HEK293 (cell line): ENCODE results near the gene ENO2.
A peak's percentile ranks its signal among the peaks of the same experiment; 100 is the strongest.

ENCODE experiments used
- BCL11B ChIP-seq: fragments of 450-650 bp; formaldehyde crosslinking; IDR thresholded peaks from 2 replicates; pipeline ENCODE4 v1.5.1; 2016; ENCODE audit warnings: low read depth, missing biosample characterization, missing genetic modification characterization
- CTCF ChIP-seq: fragments of 450-650 bp; formaldehyde crosslinking; IDR thresholded peaks from 2 replicates; pipeline ENCODE4 v1.5.1; 2016; ENCODE audit warnings: missing biosample characterization, missing genetic modification characterization
- GLI2 ChIP-seq: fragments of 450-650 bp; formaldehyde crosslinking; IDR thresholded peaks from 2 replicates; pipeline ENCODE4; 2017; ENCODE audit warnings: missing biosample characterization, missing genetic modification characterization, low read depth, borderline replicate concordance
- HOXD13 ChIP-seq: sonication (generic); formaldehyde crosslinking; IDR thresholded peaks from 2 replicates; pipeline ENCODE4 v1.8.0; 2022; ENCODE audit warnings: missing genetic modification reagents, borderline replicate concordance
- KLF16 ChIP-seq: fragments of 450-650 bp; formaldehyde crosslinking; IDR thresholded peaks from 2 replicates; pipeline ENCODE4 v1.5.1; 2017; ENCODE audit warnings: missing biosample characterization, missing genetic modification characterization
- REPIN1 ChIP-seq: fragments of 450-650 bp; formaldehyde crosslinking; IDR thresholded peaks from 2 replicates; pipeline ENCODE4 v1.5.1; 2017; ENCODE audit warnings: missing biosample characterization, missing genetic modification characterization, low read depth
- ZBTB20 ChIP-seq: fragments of 450-650 bp; formaldehyde crosslinking; IDR thresholded peaks from 2 replicates; pipeline ENCODE4 v1.5.1; 2016; ENCODE audit warnings: missing biosample characterization, missing genetic modification characterization
- ZBTB8A ChIP-seq: fragments of 450-650 bp; formaldehyde crosslinking; IDR thresholded peaks from 2 replicates; pipeline ENCODE4 v1.5.1; 2016; ENCODE audit warnings: missing biosample characterization, missing genetic modification characterization
- ZFP69B ChIP-seq: fragments of 450-650 bp; formaldehyde crosslinking; IDR thresholded peaks from 2 replicates; pipeline ENCODE4 v1.5.1; 2016; ENCODE audit warnings: missing biosample characterization, missing genetic modification characterization
- ZNF133 ChIP-seq: fragments of 450-650 bp; formaldehyde crosslinking; IDR thresholded peaks from 2 replicates; pipeline ENCODE4 v1.5.1; 2016; ENCODE audit warnings: missing biosample characterization, missing genetic modification characterization
- ZNF155 ChIP-seq: fragments of 450-650 bp; formaldehyde crosslinking; IDR thresholded peaks from 2 replicates; pipeline ENCODE4 v1.5.1; 2016; ENCODE audit warnings: missing biosample characterization, missing genetic modification characterization
- ZNF16 ChIP-seq: fragments of 450-650 bp; formaldehyde crosslinking; IDR thresholded peaks from 2 replicates; pipeline ENCODE4 v1.5.1; 2016; ENCODE audit warnings: low read depth, missing biosample characterization, missing genetic modification characterization
- ZNF223 ChIP-seq: fragments of 450-650 bp; formaldehyde crosslinking; IDR thresholded peaks from 2 replicates; pipeline ENCODE4 v1.5.1; 2016; ENCODE audit warnings: missing biosample characterization, missing genetic modification characterization
- ZNF248 ChIP-seq: fragments of 450-650 bp; formaldehyde crosslinking; IDR thresholded peaks from 2 replicates; pipeline ENCODE4 v1.5.1; 2017; ENCODE audit warnings: missing biosample characterization, missing genetic modification characterization
- ZNF354C ChIP-seq: fragments of 450-650 bp; formaldehyde crosslinking; IDR thresholded peaks from 2 replicates; pipeline ENCODE4 v1.5.1; 2016; ENCODE audit warnings: missing biosample characterization, missing genetic modification characterization, low read depth, borderline replicate concordance
- ZNF585B ChIP-seq: fragments of 450-650 bp; formaldehyde crosslinking; IDR thresholded peaks from 2 replicates; pipeline ENCODE4 v1.5.1; 2016; ENCODE audit warnings: missing biosample characterization, missing genetic modification characterization
- ZNF596 ChIP-seq: fragments of 450-650 bp; IDR thresholded peaks from 2 replicates; pipeline ENCODE4 v1.5.0; 2018; ENCODE audit warnings: missing biosample characterization, mild to moderate bottlenecking, missing genetic modification characterization, moderate library complexity
- ZNF626 ChIP-seq: fragments of 450-650 bp; sonication (Bioruptor Pico); formaldehyde crosslinking; IDR thresholded peaks from 2 replicates; pipeline ENCODE4 v1.5.1; 2018; ENCODE audit warnings: missing biosample characterization, missing genetic modification characterization, inconsistent platforms
- ZNF664 ChIP-seq: fragments of 450-650 bp; formaldehyde crosslinking; IDR thresholded peaks from 2 replicates; pipeline ENCODE4 v1.5.1; 2016; ENCODE audit warnings: missing biosample characterization, missing genetic modification characterization
- ZNF677 ChIP-seq: fragments of 450-650 bp; IDR thresholded peaks from 2 replicates; pipeline ENCODE4 v1.5.0; 2018; ENCODE audit warnings: missing biosample characterization, mild to moderate bottlenecking, missing genetic modification characterization, moderate library complexity
- TF ChIP-seq, protein P1 (sequence below): fragments of 450-650 bp; formaldehyde crosslinking; IDR thresholded peaks from 2 replicates; pipeline ENCODE4 v1.5.1; 2016; ENCODE audit warnings: missing biosample characterization, missing genetic modification characterization
- TF ChIP-seq, protein P2 (sequence below): fragments of 450-650 bp; formaldehyde crosslinking; IDR thresholded peaks from 2 replicates; pipeline ENCODE4 v1.5.1; 2017; ENCODE audit warnings: missing biosample characterization, missing genetic modification characterization
- TF ChIP-seq, protein P3 (sequence below): fragments of 450-650 bp; formaldehyde crosslinking; IDR thresholded peaks from 2 replicates; pipeline ENCODE4 v1.5.1; 2016; ENCODE audit warnings: missing biosample characterization, missing genetic modification characterization
- TF ChIP-seq, protein P4 (sequence below): fragments of 450-650 bp; formaldehyde crosslinking; IDR thresholded peaks from 2 replicates; pipeline ENCODE4 v1.5.0; 2017; ENCODE audit warnings: missing biosample characterization, missing genetic modification characterization, borderline replicate concordance
- TF ChIP-seq, protein P5 (sequence below): fragments of 450-650 bp; formaldehyde crosslinking; IDR thresholded peaks from 2 replicates; pipeline ENCODE4 v1.5.1; 2016; ENCODE audit warnings: missing biosample characterization, missing genetic modification characterization
- TF ChIP-seq, protein P6 (sequence below): fragments of 450-650 bp; formaldehyde crosslinking; IDR thresholded peaks from 2 replicates; pipeline ENCODE4 v1.5.1; 2016; ENCODE audit warnings: missing biosample characterization, missing genetic modification characterization

ENO2 gene

DNA sequence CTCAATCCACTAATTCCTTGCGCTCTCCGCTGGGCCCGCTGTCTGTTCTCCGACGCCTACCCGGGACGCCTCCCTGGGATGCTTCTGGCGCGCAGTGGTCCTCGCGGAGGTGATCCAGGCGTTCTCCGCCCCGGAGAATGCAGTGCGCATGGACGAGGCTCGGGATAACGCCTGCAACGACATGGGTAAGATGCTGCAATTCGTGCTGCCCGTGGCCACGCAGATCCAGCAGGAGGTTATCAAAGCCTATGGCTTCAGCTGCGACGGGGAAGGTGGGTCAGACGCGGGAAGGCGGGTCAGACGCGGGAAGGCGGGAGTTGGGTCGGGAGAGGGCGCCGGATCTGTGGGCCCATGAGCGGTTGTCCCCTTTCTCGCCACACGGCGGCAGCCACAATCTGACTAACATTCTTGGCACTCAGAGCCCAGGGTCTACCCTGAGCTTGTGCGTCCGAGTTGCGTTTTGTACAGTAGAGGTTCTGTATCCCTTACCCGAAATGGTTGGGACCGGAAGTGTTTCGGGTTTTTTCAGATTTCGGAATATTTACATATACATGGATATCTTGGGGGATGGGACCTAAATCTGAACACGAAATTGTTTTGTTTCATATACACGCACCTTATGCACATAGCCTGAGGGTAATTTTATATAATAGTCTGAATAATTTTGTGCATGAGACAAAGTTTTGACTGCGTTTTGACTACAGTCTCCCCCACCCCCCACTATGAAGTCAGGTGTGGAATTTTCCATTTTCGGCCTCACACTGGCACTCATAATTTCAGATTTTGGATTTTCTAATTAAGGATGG lies 30.2 kb downstream of the ENO2 start (continued):
- TF ChIP-seq ZFP69B (peak; percentile 98), REPIN1 (tag by site-specific recombination) (no peak), ZNF155 (tag by site-specific recombination) (no peak), ZNF133 (no peak), CTCF (peak; percentile 99), ZNF223 (tag by site-specific recombination) (peak; percentile 91), ZNF596 (no peak), ZNF626 (tag by site-specific recombination) (no peak), ZNF16 (no peak), ZBTB20 (peak; percentile 98), GLI2 (no peak), ZNF248 (tag by site-specific recombination) (no peak), KLF16 (no peak), ZBTB8A (tag by site-specific recombination) (peak; percentile 82), ZNF585B (tag by site-specific recombination) (no peak), HOXD13 (CRISPR knock-in tag) (no peak), ZNF354C (no peak), ZNF664 (tag by site-specific recombination) (no peak), BCL11B (no peak; the same call in 1 of the 2 replicates), ZNF677 (no peak)
- TF ChIP-seq, protein P1, sequence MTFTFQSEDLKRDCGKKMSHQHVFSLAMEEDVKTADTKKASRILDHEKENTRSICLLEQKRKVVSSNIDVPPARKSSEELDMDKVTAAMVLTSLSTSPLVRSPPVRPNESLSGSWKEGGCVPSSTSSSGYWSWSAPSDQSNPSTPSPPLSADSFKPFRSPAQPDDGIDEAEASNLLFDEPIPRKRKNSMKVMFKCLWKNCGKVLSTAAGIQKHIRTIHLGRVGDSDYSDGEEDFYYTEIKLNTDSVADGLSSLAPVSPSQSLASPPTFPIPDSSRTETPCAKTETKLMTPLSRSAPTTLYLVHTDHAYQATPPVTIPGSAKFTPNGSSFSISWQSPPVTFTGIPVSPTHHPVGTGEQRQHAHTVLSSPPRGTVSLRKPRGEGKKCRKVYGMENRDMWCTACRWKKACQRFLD (tag by site-specific recombination): no peak
- TF ChIP-seq, protein P2, sequence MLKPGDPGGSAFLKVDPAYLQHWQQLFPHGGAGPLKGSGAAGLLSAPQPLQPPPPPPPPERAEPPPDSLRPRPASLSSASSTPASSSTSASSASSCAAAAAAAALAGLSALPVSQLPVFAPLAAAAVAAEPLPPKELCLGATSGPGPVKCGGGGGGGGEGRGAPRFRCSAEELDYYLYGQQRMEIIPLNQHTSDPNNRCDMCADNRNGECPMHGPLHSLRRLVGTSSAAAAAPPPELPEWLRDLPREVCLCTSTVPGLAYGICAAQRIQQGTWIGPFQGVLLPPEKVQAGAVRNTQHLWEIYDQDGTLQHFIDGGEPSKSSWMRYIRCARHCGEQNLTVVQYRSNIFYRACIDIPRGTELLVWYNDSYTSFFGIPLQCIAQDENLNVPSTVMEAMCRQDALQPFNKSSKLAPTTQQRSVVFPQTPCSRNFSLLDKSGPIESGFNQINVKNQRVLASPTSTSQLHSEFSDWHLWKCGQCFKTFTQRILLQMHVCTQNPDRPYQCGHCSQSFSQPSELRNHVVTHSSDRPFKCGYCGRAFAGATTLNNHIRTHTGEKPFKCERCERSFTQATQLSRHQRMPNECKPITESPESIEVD (tag by site-specific recombination): no peak
- TF ChIP-seq, protein P3, sequence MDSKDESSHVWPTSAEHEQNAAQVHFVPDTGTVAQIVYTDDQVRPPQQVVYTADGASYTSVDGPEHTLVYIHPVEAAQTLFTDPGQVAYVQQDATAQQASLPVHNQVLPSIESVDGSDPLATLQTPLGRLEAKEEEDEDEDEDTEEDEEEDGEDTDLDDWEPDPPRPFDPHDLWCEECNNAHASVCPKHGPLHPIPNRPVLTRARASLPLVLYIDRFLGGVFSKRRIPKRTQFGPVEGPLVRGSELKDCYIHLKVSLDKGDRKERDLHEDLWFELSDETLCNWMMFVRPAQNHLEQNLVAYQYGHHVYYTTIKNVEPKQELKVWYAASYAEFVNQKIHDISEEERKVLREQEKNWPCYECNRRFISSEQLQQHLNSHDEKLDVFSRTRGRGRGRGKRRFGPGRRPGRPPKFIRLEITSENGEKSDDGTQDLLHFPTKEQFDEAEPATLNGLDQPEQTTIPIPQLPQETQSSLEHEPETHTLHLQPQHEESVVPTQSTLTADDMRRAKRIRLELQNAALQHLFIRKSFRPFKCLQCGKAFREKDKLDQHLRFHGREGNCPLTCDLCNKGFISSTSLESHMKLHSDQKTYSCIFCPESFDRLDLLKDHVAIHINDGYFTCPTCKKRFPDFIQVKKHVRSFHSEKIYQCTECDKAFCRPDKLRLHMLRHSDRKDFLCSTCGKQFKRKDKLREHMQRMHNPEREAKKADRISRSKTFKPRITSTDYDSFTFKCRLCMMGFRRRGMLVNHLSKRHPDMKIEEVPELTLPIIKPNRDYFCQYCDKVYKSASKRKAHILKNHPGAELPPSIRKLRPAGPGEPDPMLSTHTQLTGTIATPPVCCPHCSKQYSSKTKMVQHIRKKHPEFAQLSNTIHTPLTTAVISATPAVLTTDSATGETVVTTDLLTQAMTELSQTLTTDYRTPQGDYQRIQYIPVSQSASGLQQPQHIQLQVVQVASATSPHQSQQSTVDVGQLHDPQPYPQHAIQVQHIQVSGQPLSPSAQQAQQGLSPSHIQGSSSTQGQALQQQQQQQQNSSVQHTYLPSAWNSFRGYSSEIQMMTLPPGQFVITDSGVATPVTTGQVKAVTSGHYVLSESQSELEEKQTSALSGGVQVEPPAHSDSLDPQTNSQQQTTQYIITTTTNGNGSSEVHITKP: peak; percentile 91
- TF ChIP-seq, protein P4, sequence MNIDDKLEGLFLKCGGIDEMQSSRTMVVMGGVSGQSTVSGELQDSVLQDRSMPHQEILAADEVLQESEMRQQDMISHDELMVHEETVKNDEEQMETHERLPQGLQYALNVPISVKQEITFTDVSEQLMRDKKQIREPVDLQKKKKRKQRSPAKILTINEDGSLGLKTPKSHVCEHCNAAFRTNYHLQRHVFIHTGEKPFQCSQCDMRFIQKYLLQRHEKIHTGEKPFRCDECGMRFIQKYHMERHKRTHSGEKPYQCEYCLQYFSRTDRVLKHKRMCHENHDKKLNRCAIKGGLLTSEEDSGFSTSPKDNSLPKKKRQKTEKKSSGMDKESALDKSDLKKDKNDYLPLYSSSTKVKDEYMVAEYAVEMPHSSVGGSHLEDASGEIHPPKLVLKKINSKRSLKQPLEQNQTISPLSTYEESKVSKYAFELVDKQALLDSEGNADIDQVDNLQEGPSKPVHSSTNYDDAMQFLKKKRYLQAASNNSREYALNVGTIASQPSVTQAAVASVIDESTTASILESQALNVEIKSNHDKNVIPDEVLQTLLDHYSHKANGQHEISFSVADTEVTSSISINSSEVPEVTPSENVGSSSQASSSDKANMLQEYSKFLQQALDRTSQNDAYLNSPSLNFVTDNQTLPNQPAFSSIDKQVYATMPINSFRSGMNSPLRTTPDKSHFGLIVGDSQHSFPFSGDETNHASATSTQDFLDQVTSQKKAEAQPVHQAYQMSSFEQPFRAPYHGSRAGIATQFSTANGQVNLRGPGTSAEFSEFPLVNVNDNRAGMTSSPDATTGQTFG (tag by site-specific recombination): no peak; the same call in 1 of the 2 replicates
- TF ChIP-seq, protein P5, sequence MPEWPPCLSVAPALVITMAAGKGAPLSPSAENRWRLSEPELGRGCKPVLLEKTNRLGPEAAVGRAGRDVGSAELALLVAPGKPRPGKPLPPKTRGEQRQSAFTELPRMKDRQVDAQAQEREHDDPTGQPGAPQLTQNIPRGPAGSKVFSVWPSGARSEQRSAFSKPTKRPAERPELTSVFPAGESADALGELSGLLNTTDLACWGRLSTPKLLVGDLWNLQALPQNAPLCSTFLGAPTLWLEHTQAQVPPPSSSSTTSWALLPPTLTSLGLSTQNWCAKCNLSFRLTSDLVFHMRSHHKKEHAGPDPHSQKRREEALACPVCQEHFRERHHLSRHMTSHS (tag by site-specific recombination): no peak
- TF ChIP-seq, protein P6, sequence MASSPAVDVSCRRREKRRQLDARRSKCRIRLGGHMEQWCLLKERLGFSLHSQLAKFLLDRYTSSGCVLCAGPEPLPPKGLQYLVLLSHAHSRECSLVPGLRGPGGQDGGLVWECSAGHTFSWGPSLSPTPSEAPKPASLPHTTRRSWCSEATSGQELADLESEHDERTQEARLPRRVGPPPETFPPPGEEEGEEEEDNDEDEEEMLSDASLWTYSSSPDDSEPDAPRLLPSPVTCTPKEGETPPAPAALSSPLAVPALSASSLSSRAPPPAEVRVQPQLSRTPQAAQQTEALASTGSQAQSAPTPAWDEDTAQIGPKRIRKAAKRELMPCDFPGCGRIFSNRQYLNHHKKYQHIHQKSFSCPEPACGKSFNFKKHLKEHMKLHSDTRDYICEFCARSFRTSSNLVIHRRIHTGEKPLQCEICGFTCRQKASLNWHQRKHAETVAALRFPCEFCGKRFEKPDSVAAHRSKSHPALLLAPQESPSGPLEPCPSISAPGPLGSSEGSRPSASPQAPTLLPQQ (tag by site-specific recombination): peak; percentile 97
